Liver (tissue), 9 donors: Measurements from ENCODE around the gene ZNF467. TPM values are rescaled to one million over a fixed set of nuclear protein-coding genes. Genes with fewer than 3 reads are reported as not detected.

ENCODE experiments used
- DNase-seq: peaks from one replicate; pipeline ENCODE4 v3.0.0-alpha.2; 2017; ENCODE audit warnings: low spot score
- H3K27ac ChIP-seq, 2 donors: one replicate each; pipeline ENCODE4 v1.7.0; 2013; ENCODE audit warnings: inconsistent platforms in 2 of 2, low read length in 2 of 2, control low read depth in 1 of 2, low read depth in 1 of 2, mild to moderate bottlenecking in 1 of 2
- H3K27me3 ChIP-seq, 4 donors: one replicate each; pipeline versions ENCODE4 v1.6.1 to v1.7.0; 2013; ENCODE audit warnings: low read length in 3 of 4, inconsistent platforms in 1 of 4, mild to moderate bottlenecking in 1 of 4, moderate library complexity in 1 of 4; ENCODE audit not compliant: control insufficient read depth in 4 of 4, insufficient read depth in 4 of 4
- H3K36me3 ChIP-seq, 4 donors: one replicate each; pipeline versions ENCODE4 v1.6.1 to v1.7.0; 2013; ENCODE audit warnings: low read length in 3 of 4, mild to moderate bottlenecking in 3 of 4, low read depth in 1 of 4, moderate library complexity in 1 of 4; ENCODE audit not compliant: control insufficient read depth in 4 of 4, insufficient read depth in 3 of 4
- H3K4me1 ChIP-seq, 4 donors: one replicate each; pipeline versions ENCODE4 v1.6.1 to v1.7.0; 2013; ENCODE audit warnings: low read length in 3 of 4, mild to moderate bottlenecking in 3 of 4, moderate library complexity in 1 of 4; ENCODE audit not compliant: control insufficient read depth in 4 of 4, insufficient read depth in 4 of 4
- H3K4me3 ChIP-seq, 3 donors: one replicate each; pipeline versions ENCODE4 v1.6.1 to v1.7.0; 2013; ENCODE audit warnings: low read length in 3 of 3, control low read depth in 1 of 3, low read depth in 1 of 3, mild to moderate bottlenecking in 1 of 3
- H3K9ac ChIP-seq, 2 donors: one replicate each; pipeline ENCODE4 v1.7.0; 2013; ENCODE audit warnings: low read length in 2 of 2, mild to moderate bottlenecking in 2 of 2, moderate library complexity in 2 of 2, control low read depth in 1 of 2, low read depth in 1 of 2
- H3K9me3 ChIP-seq, 4 donors: one replicate each; pipeline versions ENCODE4 v1.6.1 to v1.7.0; 2013; ENCODE audit warnings: low read length in 3 of 4; ENCODE audit not compliant: control insufficient read depth in 4 of 4
- ATF3 ChIP-seq: IDR thresholded peaks from 2 replicates; pipeline ENCODE4 v1.6.1; 2016; ENCODE audit warnings: antibody characterized with exemption
- CTCF ChIP-seq: fragments of 150-350 bp; IDR thresholded peaks from 2 replicates; pipeline ENCODE4 v1.5.1; 2017; ENCODE audit warnings: improper control_type of control experiment, low read depth, low read length; ENCODE audit not compliant: missing input control
- EGR1 ChIP-seq, 2 donors: IDR thresholded peaks; 2 replicates each; pipeline ENCODE4 v1.6.1; 2016 to 2018; ENCODE audit warnings: antibody characterized with exemption in 2 of 2, low read depth in 2 of 2
- FOXA1 ChIP-seq: IDR thresholded peaks from 2 replicates; pipeline ENCODE4 v1.6.1; 2016; ENCODE audit warnings: antibody characterized with exemption
- FOXA2 ChIP-seq: IDR thresholded peaks from 2 replicates; pipeline ENCODE4 v1.6.1; 2016; ENCODE audit warnings: antibody characterized with exemption
- GABPA ChIP-seq, 2 donors: IDR thresholded peaks in 1 of 2; conservative IDR thresholded peaks in 1 of 2; 2 replicates each; pipeline ENCODE4 v1.6.1; 2016; ENCODE audit warnings: antibody characterized with exemption in 2 of 2, mild to moderate bottlenecking in 1 of 2, moderate library complexity in 1 of 2
- HNF4A ChIP-seq, 2 donors: conservative IDR thresholded peaks; 2 replicates each; pipeline ENCODE4 v1.6.1; 2016; ENCODE audit warnings: antibody characterized with exemption in 2 of 2, mild to moderate bottlenecking in 2 of 2
- HNF4G ChIP-seq: IDR thresholded peaks from 2 replicates; pipeline ENCODE4 v1.6.1; 2016; ENCODE audit warnings: antibody characterized with exemption
- JUND ChIP-seq, 2 donors: IDR thresholded peaks; 2 replicates each; pipeline ENCODE4 v1.6.1; 2016; ENCODE audit warnings: antibody characterized with exemption in 2 of 2
- MAX ChIP-seq: IDR thresholded peaks from 2 replicates; pipeline ENCODE4 v1.6.1; 2016; ENCODE audit warnings: antibody characterized with exemption
- NR2F2 ChIP-seq: IDR thresholded peaks from 2 replicates; pipeline ENCODE4 v1.6.1; 2016; ENCODE audit warnings: antibody characterized with exemption
- RAD21 ChIP-seq, 2 donors: IDR thresholded peaks; 2 replicates each; pipeline ENCODE4 v1.6.1; 2016; ENCODE audit warnings: antibody characterized with exemption in 2 of 2, mild to moderate bottlenecking in 2 of 2
- REST ChIP-seq: IDR thresholded peaks from 2 replicates; pipeline ENCODE4 v1.6.1; 2016; ENCODE audit warnings: antibody characterized with exemption, mild to moderate bottlenecking
- RXRA ChIP-seq, 2 donors: IDR thresholded peaks; 2 replicates each; pipeline ENCODE4 v1.6.1; 2017 to 2018; ENCODE audit warnings: antibody characterized with exemption in 2 of 2, mild to moderate bottlenecking in 1 of 2
- SP1 ChIP-seq: IDR thresholded peaks from 2 replicates; pipeline ENCODE4 v1.6.1; 2018; ENCODE audit warnings: antibody characterized with exemption, mild to moderate bottlenecking
- TAF1 ChIP-seq: conservative IDR thresholded peaks from 2 replicates; pipeline ENCODE4 v1.6.1; 2016; ENCODE audit warnings: antibody characterized with exemption, mild to moderate bottlenecking
- ZBTB33 ChIP-seq: IDR thresholded peaks from 2 replicates; pipeline ENCODE4 v1.6.1; 2016; ENCODE audit warnings: antibody characterized with exemption
- WGBS: extraction: QIAGEN DNeasy Blood & Tissue Kit; methylation state at CpG from one replicate; pipeline ENCODE4 v1.1.7; 2013; 5-methylcytosine and 5-hydroxymethylcytosine counted together
- polyA plus RNA-seq, 2 donors: library from polyadenylated mRNA; stranded (reverse) in 1 of 2; unstranded in 1 of 2; fragments of 200-250 nt in 1 of 2; fragments of >200 nt in 1 of 2; fragmentation: Nextera tagmentation in 1 of 2; extraction: Ambion mirVana in 1 of 2; gene quantifications; one replicate each; pipeline versions ENCODE4 v1.2.1 to v1.2.3, GENCODE V29; 2013 to 2015
- total RNA-seq, 2 donors: library from RNA; depleted of rRNA; stranded (reverse); fragments of >200 nt; gene quantifications; one replicate each; pipeline ENCODE4 v1.2.3, GENCODE V29; 2014
- donor health status: healthy.
- donor health status: healthy.
- donor health status: healthy.
- donor health status: healthy.
- donor health status: healthy.

The ZNF467 gene
- total and polyA plus RNA-seq, 4 donors = 2.8 to 4.0 (median 3.7) TPM

- Histone ChIP-seq H3K9me3 (no peaks in the 10 kb centered on the region), H3K27me3 (no peaks in the 10 kb centered on the region), H3K9ac (no peak overlapping the region), H3K36me3 (no peaks in the 10 kb centered on the region), H3K4me3 (no peak overlapping the region), H3K27ac (no peak overlapping the region), H3K4me1 (peaks cover 11 to 21% (median 15%) of the 10 kb centered on the region in 4 donors)
- TF ChIP-seq GABPA (IDR thresholded peaks at IDR 0.05 in 1 of 2, conservative IDR thresholded peaks at IDR 0.05 in 1 of 2) (no peak), ZBTB33 (no peak), HNF4G (no peak), EGR1 (IDR thresholded peaks at IDR 0.05; ENCODE audit: low read depth in 2 of 2) (no peak), FOXA2 (no peak), RXRA (IDR thresholded peaks at IDR 0.05) (no peak), ATF3 (no peak), MAX (no peak), TAF1 (no peak), RAD21 (IDR thresholded peaks at IDR 0.05) (no peak), CTCF (no peak), FOXA1 (no peak), JUND (IDR thresholded peaks at IDR 0.05) (no peak), NR2F2 (no peak), SP1 (no peak), HNF4A (conservative IDR thresholded peaks at IDR 0.05) (no peak)
- no peak for DNase-seq
- WGBS = 94% methylated on average over 14 of the region's 14 CpGs
These were observed 17.5 kb upstream of the ZNF467 start for GRCh38 chr7:149790754-149791360.

- Histone ChIP-seq H3K4me3 (no peak overlapping the region), H3K4me1 (peaks cover 11 to 21% (median 15%) of the 10 kb centered on the region in 4 donors), H3K9ac (no peak overlapping the region), H3K27me3 (no peaks in the 10 kb centered on the region), H3K36me3 (no peaks in the 10 kb centered on the region), H3K9me3 (no peaks in the 10 kb centered on the region), H3K27ac (no peak overlapping the region)
- 46% methylated on average over 56 of the region's 56 CpGs for WGBS
- peak; percentile 56 for DNase-seq
- TF ChIP-seq REST (no peak), HNF4G (no peak), ZBTB33 (no peak), ATF3 (no peak), CTCF (no peak), GABPA (IDR thresholded peaks at IDR 0.05 in 1 of 2, conservative IDR thresholded peaks at IDR 0.05 in 1 of 2) (no peak), RAD21 (IDR thresholded peaks at IDR 0.05) (no peak), RXRA (IDR thresholded peaks at IDR 0.05) (no peak), EGR1 (IDR thresholded peaks at IDR 0.05; ENCODE audit: low read depth in 2 of 2) (no peak), SP1 (no peak), FOXA2 (no peak), NR2F2 (no peak), HNF4A (conservative IDR thresholded peaks at IDR 0.05) (no peak), MAX (no peak), FOXA1 (no peak)
These were observed 16.8 kb upstream of the ZNF467 start for GRCh38 chr7:149790146-149790548.
